ENCODE measurements around the gene SBF2. TPM values are rescaled to one million over a fixed set of nuclear protein-coding genes. Genes with fewer than 3 reads are reported as not detected.

SBF2 gene
- total RNA-seq, 2 donors from 2014 or later: 18.5 to 25.8 TPM

- DNase-seq: no peak
- no peak for ATAC-seq
- intact Hi-C loops (cut with DNase I): no loop called here
Observed at GRCh38 chr11:9796266-9796665, 497.8 kb downstream of the SBF2 start.

DNA sequence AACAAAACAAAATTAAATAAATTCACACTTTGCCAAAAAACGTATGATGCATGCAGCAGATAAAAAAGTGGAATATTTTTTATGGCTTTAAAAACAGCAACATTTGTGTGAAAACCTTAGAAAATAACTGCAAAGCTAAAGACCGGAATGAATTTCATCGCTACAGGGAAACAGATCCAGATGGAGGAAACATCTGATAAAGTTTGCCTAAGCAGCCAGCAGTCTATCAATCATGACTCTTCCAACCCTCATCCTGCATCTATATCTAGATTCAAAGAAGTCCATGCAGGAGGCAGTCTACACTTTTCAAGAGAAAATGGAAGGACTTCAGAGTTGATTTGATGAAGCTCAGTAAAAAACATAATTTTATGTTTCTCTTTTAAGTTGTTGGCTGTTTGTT, 503.3 kb downstream of the SBF2 start:
- intact Hi-C loops (cut with DNase I): no loop called here
- no peak for DNase-seq
- no peak for ATAC-seq

- ATAC-seq: no peak
- intact Hi-C loops (cut with DNase I): no loop called here
- DNase-seq: no peak
Observed at GRCh38 chr11:9789910-9790309, 504.1 kb downstream of the SBF2 start.

GRCh38 chr11:9787981-9788521, 506.0 kb downstream of the SBF2 start:
- intact Hi-C loops (cut with DNase I): no loop called here
- DNase-seq: peak; percentile 32
- ATAC-seq: peak; percentile 16 to 64

DNA sequence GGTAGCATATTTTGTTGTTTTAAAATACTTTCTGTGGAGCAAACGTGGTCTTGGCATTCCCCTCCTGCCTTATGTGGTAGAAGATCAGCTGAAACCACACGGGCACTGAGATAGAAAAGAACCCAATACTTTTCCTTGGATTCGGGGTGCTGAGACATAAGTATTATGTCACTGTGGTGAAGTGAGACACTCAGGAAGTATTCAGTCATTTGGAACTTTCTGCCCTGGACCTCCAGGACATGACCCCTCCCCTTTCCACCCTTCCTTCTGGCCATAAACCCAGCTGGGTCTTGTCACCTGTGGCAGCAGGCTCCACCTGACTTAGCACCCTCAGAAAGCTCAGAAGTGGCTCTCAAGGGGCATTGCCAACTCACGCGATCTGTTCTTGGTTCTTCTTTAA, 506.8 kb downstream of the SBF2 start:
- intact Hi-C loops (cut with DNase I): no loop called here
- DNase-seq (no peak), ATAC-seq (no peak)

DNA sequence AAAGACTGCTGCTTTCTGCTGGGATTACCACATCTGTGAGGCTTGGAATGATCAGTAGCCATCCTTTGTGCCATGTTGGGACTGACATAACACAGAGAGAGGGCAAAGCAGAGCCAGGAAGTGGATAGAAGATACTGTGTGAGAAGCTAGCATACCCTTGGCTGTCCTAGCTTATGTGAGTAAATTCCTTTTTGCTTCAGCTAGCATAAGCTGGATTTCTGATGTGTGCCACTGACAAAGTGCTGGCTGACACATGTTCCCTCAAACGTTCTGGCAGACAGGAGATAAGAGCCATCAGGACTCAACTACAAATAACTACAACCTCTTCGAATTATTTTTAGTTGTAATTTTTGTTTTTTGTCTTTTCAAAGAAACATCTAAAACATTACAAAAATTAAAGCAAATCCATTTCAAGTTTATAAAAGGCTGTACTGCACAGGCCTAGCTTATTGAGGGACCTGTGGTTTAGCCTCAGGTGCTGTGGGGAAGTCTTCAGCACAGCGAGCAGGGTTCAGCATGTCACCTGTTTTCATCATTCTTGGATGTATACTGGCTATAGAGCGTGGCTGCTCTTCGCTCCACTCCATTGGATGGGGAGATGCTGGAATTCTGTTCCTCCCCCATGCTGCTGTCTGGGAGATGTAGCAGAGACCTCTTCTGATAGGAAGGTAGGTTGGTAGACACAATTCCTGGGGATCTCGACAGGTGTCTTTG, 509.3 kb downstream of the SBF2 start:
- DNase-seq (no peak), ATAC-seq (peak; percentile 75 to 90)
- intact Hi-C loops (cut with DNase I): no loop called here

- intact Hi-C loops (cut with DNase I): no loop called here
- ATAC-seq: no peak
- DNase-seq: no peak
Observed at GRCh38 chr11:9783986-9784385, 510.0 kb downstream of the SBF2 start.

- no peak for ATAC-seq
Observed at GRCh38 chr11:9780929-9781328, 513.1 kb downstream of the SBF2 start.

GRCh38 chr11:9777525-9777924, 516.5 kb downstream of the SBF2 start:
- ATAC-seq: no peak
- intact Hi-C loops (cut with DNase I): no loop called here

More at GRCh38 chr11:9780929-9781328, 513.1 kb downstream of the SBF2 start:
- no peak for DNase-seq
- intact Hi-C loops (cut with DNase I): no loop called here

DNA sequence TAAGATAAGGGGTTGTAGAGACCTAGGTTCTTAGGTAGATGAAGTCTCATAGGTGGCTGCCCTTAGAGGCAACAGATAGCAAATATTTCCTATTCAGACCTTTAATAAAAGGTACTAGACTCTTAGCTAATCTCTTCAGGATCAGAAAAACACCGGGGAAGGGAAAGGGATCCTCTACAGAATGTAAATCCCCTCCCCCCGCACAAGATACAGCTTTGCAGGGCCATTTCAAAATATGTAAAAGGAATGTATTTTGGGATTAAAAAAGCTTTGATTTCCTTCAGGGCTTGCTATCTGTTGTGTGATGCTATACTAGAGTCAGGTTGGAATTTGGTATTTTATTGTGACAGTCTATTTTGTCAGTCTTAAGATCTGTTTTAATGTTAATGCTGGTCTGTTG, 517.0 kb downstream of the SBF2 start:
- DNase-seq (no peak), ATAC-seq (no peak)
- intact Hi-C loops (cut with DNase I): no loop called here

More at GRCh38 chr11:9777525-9777924, 516.5 kb downstream of the SBF2 start:
- no peak for DNase-seq

- intact Hi-C loops (cut with DNase I): no loop called here
- no peak for ATAC-seq
- DNase-seq: no peak
Observed at GRCh38 chr11:9776203-9776602, 517.8 kb downstream of the SBF2 start.

DNA sequence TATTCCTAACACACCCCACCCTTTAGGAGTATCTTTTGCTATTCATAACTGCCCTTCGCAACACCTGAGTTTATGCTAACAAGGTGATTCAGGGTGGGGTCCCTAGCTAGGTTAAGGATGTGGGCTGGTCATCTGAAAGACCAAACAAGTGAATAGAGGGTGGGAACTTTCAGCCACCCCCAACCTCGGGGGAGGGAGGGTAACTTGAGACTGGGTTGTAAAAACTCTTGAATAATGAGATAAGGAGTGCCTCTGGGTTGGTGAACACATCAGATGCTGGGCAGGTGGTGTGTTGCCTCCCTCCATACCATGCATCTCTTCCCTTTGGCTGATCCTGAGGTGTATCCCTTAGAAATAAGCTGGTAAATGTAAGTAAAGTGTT, 518.6 kb downstream of the SBF2 start:
- ATAC-seq (peak in 1 of 2 donors; percentile 30), DNase-seq (no peak)
- intact Hi-C loops (cut with DNase I): no loop called here

- ATAC-seq (peak; percentile 47 to 74), DNase-seq (no peak)
- intact Hi-C loops (cut with DNase I): no loop called here
Observed at GRCh38 chr11:9774591-9775397, 519.2 kb downstream of the SBF2 start.

GRCh38 chr11:9774109-9774508, 519.9 kb downstream of the SBF2 start:
- ATAC-seq: no peak

GRCh38 chr11:9773524-9773923, 520.5 kb downstream of the SBF2 start:
- DNase-seq (no peak), ATAC-seq (no peak)
- intact Hi-C loops (cut with DNase I): no loop called here

More at GRCh38 chr11:9774109-9774508, 519.9 kb downstream of the SBF2 start:
- intact Hi-C loops (cut with DNase I): no loop called here
- no peak for DNase-seq

DNA sequence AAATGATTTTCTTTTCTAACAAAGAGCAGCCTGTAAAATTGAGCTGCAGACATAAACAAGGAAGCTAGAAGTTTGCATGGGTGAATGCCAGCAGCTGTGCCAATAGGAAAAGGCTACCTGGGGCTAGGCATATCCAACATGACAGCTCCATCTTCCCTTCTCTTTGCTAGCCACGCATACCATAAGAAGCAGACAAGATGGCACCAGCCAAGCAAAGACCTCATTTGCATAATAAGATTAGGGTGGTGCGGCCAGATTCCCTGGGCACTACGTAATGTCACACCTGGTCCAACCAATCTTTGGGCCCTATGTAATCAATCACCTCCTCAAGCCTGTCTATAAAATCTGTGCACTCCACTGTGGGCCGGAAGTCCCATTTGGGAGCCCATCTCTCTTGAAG, 521.8 kb downstream of the SBF2 start:
- intact Hi-C loops (cut with DNase I): no loop called here
- no peak for DNase-seq

DNA sequence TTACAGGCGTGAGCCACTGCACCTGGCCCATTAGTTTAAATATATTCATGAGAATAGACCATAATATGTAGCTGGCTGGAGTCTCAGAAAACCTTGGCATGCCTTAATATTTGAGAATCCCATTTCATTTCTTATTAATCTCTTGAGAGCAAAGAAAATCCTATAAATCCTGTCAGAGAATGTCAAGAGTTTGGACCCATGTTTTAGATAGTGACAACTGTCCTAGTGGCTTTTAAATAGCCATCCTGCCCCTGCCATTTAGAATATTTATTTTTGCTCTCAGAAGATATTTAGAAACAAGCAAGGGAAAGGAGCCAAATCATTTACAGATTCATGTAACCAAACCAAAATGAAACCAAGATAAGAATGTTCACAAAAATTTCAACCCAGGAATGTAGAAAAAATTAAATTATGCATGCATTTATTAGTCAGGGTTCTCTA, 522.9 kb downstream of the SBF2 start:
- no peak for DNase-seq
- intact Hi-C loops (cut with DNase I): no loop called here
- no peak for ATAC-seq

More for the DNA sequence above, 521.8 kb downstream of the SBF2 start:
- no peak for ATAC-seq

- ATAC-seq (no peak), DNase-seq (no peak)
- intact Hi-C loops (cut with DNase I): no loop called here
Observed at GRCh38 chr11:9769621-9770020, 524.4 kb downstream of the SBF2 start.

- intact Hi-C loops (cut with DNase I): no loop called here
- ATAC-seq (peak; percentile 73 to 86), DNase-seq (peak; percentile 35)
Observed at GRCh38 chr11:9765320-9766101, 528.5 kb downstream of the SBF2 start.

GRCh38 chr11:9763301-9763700, 530.7 kb downstream of the SBF2 start:
- no peak for ATAC-seq
- intact Hi-C loops (cut with DNase I): no loop called here
- no peak for DNase-seq
